Duodenal mucosa (tissue), 2 donors: Measurements from ENCODE around the gene OR10P1.

Experiments used
- H3K27ac ChIP-seq: one replicate; pipeline ENCODE4 v1.7.0; 2013; ENCODE audit warnings: low read depth, low read length
- H3K27me3 ChIP-seq, 2 donors: one replicate each; pipeline ENCODE4 v1.7.0; 2013; ENCODE audit warnings: low read length in 2 of 2, control low read depth in 1 of 2; ENCODE audit not compliant: insufficient read depth in 2 of 2, control insufficient read depth in 1 of 2
- H3K36me3 ChIP-seq, 2 donors: one replicate each; pipeline ENCODE4 v1.7.0; 2013; ENCODE audit warnings: low read length in 2 of 2, control low read depth in 1 of 2; ENCODE audit not compliant: insufficient read depth in 2 of 2, control insufficient read depth in 1 of 2
- H3K4me1 ChIP-seq, 2 donors: one replicate each; pipeline ENCODE4 v1.7.0; 2013; ENCODE audit warnings: low read length in 2 of 2, control low read depth in 1 of 2; ENCODE audit not compliant: insufficient read depth in 2 of 2, control insufficient read depth in 1 of 2
- H3K4me3 ChIP-seq, 2 donors: one replicate each; pipeline ENCODE4 v1.7.0; 2013; ENCODE audit warnings: low read length in 2 of 2, low read depth in 1 of 2
- H3K9ac ChIP-seq, 2 donors: one replicate each; pipeline ENCODE4 v1.7.0; 2013; ENCODE audit warnings: low read length in 2 of 2, low read depth in 1 of 2
- H3K9me3 ChIP-seq, 2 donors: one replicate each; pipeline ENCODE4 v1.7.0; 2013; ENCODE audit warnings: low read length in 2 of 2, control low read depth in 1 of 2; ENCODE audit not compliant: control insufficient read depth in 1 of 2

Gene OR10P1

GRCh38 chr12:55681142-55682077 is 44.7 kb downstream of the OR10P1 start:
- H3K27me3 ChIP-seq, result no peaks in the 10 kb centered on the region
- H3K36me3 ChIP-seq, result peaks cover 0 to 18% of the 10 kb centered on the region in 2 donors
- H3K4me3 ChIP-seq, result peak overlapping the region; percentile 83 to 86
- H3K27ac ChIP-seq, result no peak overlapping the region
- H3K4me1 ChIP-seq, result peaks cover 9 to 13% of the 10 kb centered on the region in 2 donors
- H3K9ac ChIP-seq, result peak overlapping the region; percentile 1 to 63
- no peaks in the 10 kb centered on the region for H3K9me3 ChIP-seq

- H3K9ac ChIP-seq, result peak overlapping the region; percentile 1 to 63
- H3K4me1 ChIP-seq, result peaks cover 9 to 13% of the 10 kb centered on the region in 2 donors
- H3K27me3 ChIP-seq, result no peaks in the 10 kb centered on the region
- H3K36me3 ChIP-seq, result peaks cover 0 to 18% of the 10 kb centered on the region in 2 donors
- no peaks in the 10 kb centered on the region for H3K9me3 ChIP-seq
- H3K27ac ChIP-seq, result no peak overlapping the region
- H3K4me3 ChIP-seq, result peak overlapping the region; percentile 83 to 86
These were observed 45.5 kb downstream of the OR10P1 start for GRCh38 chr12:55682087-55682796.

- H3K27ac ChIP-seq, result no peak overlapping the region
- no peak overlapping the region for H3K9ac ChIP-seq
- no peak overlapping the region for H3K4me3 ChIP-seq
- peaks cover 9 to 13% of the 10 kb centered on the region in 2 donors for H3K4me1 ChIP-seq
- no peaks in the 10 kb centered on the region for H3K27me3 ChIP-seq
- H3K36me3 ChIP-seq, result peaks cover 0 to 23% of the 10 kb centered on the region in 2 donors
- H3K9me3 ChIP-seq, result no peaks in the 10 kb centered on the region
These were observed 47.0 kb downstream of the OR10P1 start for GRCh38 chr12:55683676-55684075.

GRCh38 chr12:55684761-55685370 is 48.2 kb downstream of the OR10P1 start:
- no peaks in the 10 kb centered on the region for H3K27me3 ChIP-seq
- no peak overlapping the region for H3K4me3 ChIP-seq
- peaks cover 0 to 23% of the 10 kb centered on the region in 2 donors for H3K36me3 ChIP-seq
- H3K27ac ChIP-seq, result no peak overlapping the region
- H3K9me3 ChIP-seq, result no peaks in the 10 kb centered on the region
- peaks cover 9 to 13% of the 10 kb centered on the region in 2 donors for H3K4me1 ChIP-seq
- H3K9ac ChIP-seq, result no peak overlapping the region

- Histone ChIP-seq H3K27me3 (no peaks in the 10 kb centered on the region), H3K9me3 (no peaks in the 10 kb centered on the region), H3K36me3 (peaks cover 0 to 23% of the 10 kb centered on the region in 2 donors), H3K27ac (no peak overlapping the region), H3K9ac (no peak overlapping the region), H3K4me3 (no peak overlapping the region), H3K4me1 (peaks cover 9 to 13% of the 10 kb centered on the region in 2 donors)
These were observed 49.0 kb downstream of the OR10P1 start for GRCh38 chr12:55685671-55686070.

GRCh38 chr12:55686366-55687010 is 49.8 kb downstream of the OR10P1 start:
- no peak overlapping the region for H3K9ac ChIP-seq
- no peak overlapping the region for H3K4me3 ChIP-seq
- H3K27ac ChIP-seq, result no peak overlapping the region
- no peaks in the 10 kb centered on the region for H3K27me3 ChIP-seq
- peaks cover 0 to 23% of the 10 kb centered on the region in 2 donors for H3K36me3 ChIP-seq
- no peaks in the 10 kb centered on the region for H3K9me3 ChIP-seq
- H3K4me1 ChIP-seq, result peaks cover 3 to 7% of the 10 kb centered on the region in 2 donors
